Kidney epithelial cell (primary cell): ENCODE data around the gene FUCA1. TPM values are rescaled to one million over a fixed set of nuclear protein-coding genes. Genes with fewer than 3 reads are reported as not detected.
"Not testable (repeated sequence)": the region's sequence is repeated elsewhere in the genome, so short reads cannot be mapped to it uniquely, and the experiment has no call there.

Source experiments
- DNase-seq: peaks from one replicate; pipeline ENCODE4 v3.0.0-alpha.2; 2010; ENCODE audit warnings: low read depth
- H3K27me3 ChIP-seq: 2 replicates; pipeline ENCODE4 v1.6.0; 2011; ENCODE audit warnings: low read length; ENCODE audit not compliant: control insufficient read depth, insufficient read depth
- H3K36me3 ChIP-seq: 2 replicates; pipeline ENCODE4 v1.5.1; 2011; ENCODE audit warnings: low read length; ENCODE audit not compliant: control insufficient read depth, insufficient read depth
- H3K4me3 ChIP-seq: 2 replicates; pipeline ENCODE4 v1.5.1; 2011; ENCODE audit warnings: low read depth, mild to moderate bottlenecking, control low read depth, low read length
- CTCF ChIP-seq: IDR thresholded peaks from 2 replicates; pipeline ENCODE4 v1.5.1; 2011; ENCODE audit warnings: mild to moderate bottlenecking, moderate library complexity, low read length, control low read depth, inconsistent platforms; ENCODE audit not compliant: insufficient read depth, poor library complexity, severe bottlenecking
- total RNA-seq: library from RNA; depleted of rRNA; stranded (reverse); fragments of >200 nt; gene quantifications from 2 replicates; pipeline ENCODE4 v1.2.3, GENCODE V29; 2015

The FUCA1 gene
- total RNA-seq, 1 donor from 2014 or later: 40.7 TPM

GRCh38 chr1:23868557-23869016 is 497 bp upstream of the FUCA1 start:
- Histone ChIP-seq H3K27me3 (no peaks in the 10 kb centered on the region), H3K36me3 (no peaks in the 10 kb centered on the region), H3K4me3 (peak overlapping the region; percentile 24)
- no peak for DNase-seq
- no peak for TF ChIP-seq CTCF

- Histone ChIP-seq H3K27me3 (no peaks in the 10 kb centered on the region), H3K36me3 (no peaks in the 10 kb centered on the region), H3K4me3 (peak overlapping the region; percentile 89)
- no peak for DNase-seq
- no peak for TF ChIP-seq CTCF
Measured at GRCh38 chr1:23867542-23867894, 572 bp downstream of the FUCA1 start.

DNA sequence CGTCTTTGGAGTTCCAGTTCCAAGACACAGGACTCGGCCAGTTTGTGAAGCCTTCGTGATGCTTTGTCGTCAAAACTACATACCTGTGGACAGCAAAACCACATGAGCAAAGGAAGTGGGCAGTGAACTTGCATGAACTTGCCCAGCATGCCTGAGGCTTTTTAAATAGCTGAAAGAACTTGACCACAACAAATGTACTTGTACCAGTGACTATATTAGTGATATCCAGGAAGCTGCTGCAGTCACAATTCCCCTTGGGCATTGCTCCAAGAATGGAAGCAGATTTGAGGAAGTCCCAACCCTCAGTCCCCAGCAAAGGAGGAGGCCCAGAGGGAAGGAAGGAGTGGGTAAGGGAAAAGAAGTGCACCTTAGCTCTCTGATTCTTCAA is 2.6 kb downstream of the FUCA1 start:
- Histone ChIP-seq H3K36me3 (no peaks in the 10 kb centered on the region), H3K27me3 (no peaks in the 10 kb centered on the region), H3K4me3 (no peak overlapping the region)
- no peak for TF ChIP-seq CTCF
- peak; percentile 95 for DNase-seq

DNA sequence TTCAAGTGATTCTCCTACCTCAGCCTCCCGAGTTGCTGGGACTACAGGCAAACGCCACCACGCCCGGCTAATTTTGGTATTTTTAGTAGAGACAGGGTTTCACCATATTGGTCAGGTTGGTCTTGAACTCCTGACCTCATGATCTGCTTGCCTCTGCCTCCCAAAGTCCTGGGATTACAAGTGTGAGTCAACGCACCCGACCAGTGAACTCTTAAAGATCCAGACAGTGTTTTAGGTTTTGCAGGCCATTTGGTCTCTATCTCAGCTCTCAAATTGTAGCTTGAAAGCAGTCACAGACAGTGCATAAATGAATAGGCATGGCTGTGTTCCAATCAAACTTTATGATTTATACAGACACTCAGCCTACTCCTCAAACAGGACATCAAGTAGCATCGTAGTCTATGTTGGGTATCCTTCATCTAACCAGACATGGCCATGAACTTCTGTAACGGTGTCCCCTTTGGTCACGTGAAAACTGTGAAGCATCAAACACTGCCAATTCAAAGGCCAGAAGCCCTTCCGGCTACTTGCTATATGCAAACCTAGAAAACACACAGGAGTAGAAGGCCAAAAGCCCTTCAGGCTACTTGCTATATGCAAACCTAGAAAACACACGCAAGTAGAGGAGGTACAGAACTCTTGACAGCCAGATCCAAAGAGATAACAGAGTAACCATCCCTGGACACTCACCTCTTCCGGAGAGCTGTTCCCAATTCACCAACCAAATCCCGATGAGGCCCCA is 3.1 kb downstream of the FUCA1 start:
- Histone ChIP-seq H3K27me3 (no peaks in the 10 kb centered on the region), H3K4me3 (no peak overlapping the region), H3K36me3 (no peaks in the 10 kb centered on the region)
- no peak for TF ChIP-seq CTCF
- DNase-seq: no peak

- Histone ChIP-seq H3K4me3 (no peak overlapping the region), H3K36me3 (no peaks in the 10 kb centered on the region), H3K27me3 (no peaks in the 10 kb centered on the region)
- no peak for DNase-seq
- TF ChIP-seq CTCF: no peak
Measured at GRCh38 chr1:23862640-23863039, 5.5 kb downstream of the FUCA1 start.

DNA sequence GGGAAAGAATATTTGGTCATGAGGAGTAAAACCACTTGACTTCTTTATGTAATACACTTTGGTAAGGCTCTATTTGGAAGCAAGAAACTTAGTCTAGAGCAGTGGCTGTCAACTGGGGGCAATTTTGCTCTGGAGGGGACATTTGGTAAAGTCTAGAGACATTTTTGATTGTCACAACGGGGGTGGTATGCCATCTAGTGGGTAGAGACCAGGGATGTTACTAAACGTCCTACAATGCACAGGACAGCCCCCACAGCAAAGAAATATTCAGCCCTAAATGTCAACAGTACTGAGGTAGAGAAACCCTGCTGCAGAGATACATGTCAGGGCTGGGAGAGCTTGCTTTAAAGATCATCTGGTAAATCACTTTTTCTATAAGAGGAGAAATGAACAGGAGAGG is 13.5 kb downstream of the FUCA1 start:
- H3K36me3 ChIP-seq: no peaks in the 10 kb centered on the region
- no peak for TF ChIP-seq CTCF
- no peak overlapping the region for H3K4me3 ChIP-seq
- DNase-seq: no peak
- H3K27me3 ChIP-seq: no peaks in the 10 kb centered on the region

DNA sequence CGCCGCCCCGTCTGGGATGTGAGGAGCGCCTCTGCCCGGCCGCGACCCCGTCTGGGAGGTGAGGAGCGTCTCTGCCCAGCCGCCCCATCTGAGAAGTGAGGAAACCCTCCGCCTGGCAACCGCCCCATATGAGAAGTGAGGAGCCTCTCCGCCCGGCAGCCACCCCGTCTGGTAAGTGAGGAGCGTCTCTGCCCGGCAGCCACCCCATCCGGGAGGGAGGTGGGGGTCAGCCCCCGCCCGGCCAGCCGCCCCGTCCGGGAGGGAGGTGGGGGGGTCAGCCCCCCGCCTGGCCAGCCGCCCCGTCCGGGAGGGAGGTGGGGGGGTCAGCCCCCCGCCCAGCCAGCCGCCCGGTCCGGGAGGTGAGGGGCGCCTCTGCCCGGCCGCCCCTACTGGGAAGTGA is 15.0 kb downstream of the FUCA1 start:
- H3K4me3 ChIP-seq, H3K36me3 ChIP-seq, H3K27me3 ChIP-seq, DNase-seq: not testable (repeated sequence)

- not testable (repeated sequence) for H3K27me3 ChIP-seq, DNase-seq, H3K4me3 ChIP-seq, H3K36me3 ChIP-seq
Measured at GRCh38 chr1:23851406-23851805, 16.7 kb downstream of the FUCA1 start.
